GM21381 (cell line): ENCODE data around the gene FAM234B.
"Not testable (repeated sequence)": the region's sequence is repeated elsewhere in the genome, so short reads cannot be mapped to it uniquely, and the experiment has no call there.

Experiments used
- ATAC-seq: cut with Tn5 transposase; IDR thresholded peaks from one replicate; pipeline ENCODE4 v1.9.1; 2021; ENCODE audit warnings: mild to moderate bottlenecking, moderate library complexity; ENCODE audit not compliant: unreplicated experiment

Gene FAM234B

GRCh38 chr12:13053617-13054016, 9.4 kb downstream of the FAM234B start:
- ATAC-seq: not testable (repeated sequence)

- ATAC-seq: no peak
Measured at GRCh38 chr12:13060581-13060980, 16.4 kb downstream of the FAM234B start.

GRCh38 chr12:13061377-13061776, 17.2 kb downstream of the FAM234B start:
- no peak for ATAC-seq

- ATAC-seq: no peak
Measured at GRCh38 chr12:13062669-13063068, 18.5 kb downstream of the FAM234B start.

- ATAC-seq: no peak
Measured at GRCh38 chr12:13066014-13066413, 21.8 kb downstream of the FAM234B start.

- ATAC-seq: no peak
Measured at GRCh38 chr12:13066459-13066858, 22.3 kb downstream of the FAM234B start.

GRCh38 chr12:13067322-13067721, 23.1 kb downstream of the FAM234B start:
- no peak for ATAC-seq

- no peak for ATAC-seq
Measured at GRCh38 chr12:13069380-13069779, 25.2 kb downstream of the FAM234B start.

- no peak for ATAC-seq
Measured at GRCh38 chr12:13071305-13072280, 27.4 kb downstream of the FAM234B start.

- ATAC-seq: no peak
Measured at GRCh38 chr12:13073173-13073572, 29.0 kb downstream of the FAM234B start.

GRCh38 chr12:13074396-13075117, 30.4 kb downstream of the FAM234B start:
- ATAC-seq: no peak

- ATAC-seq: no peak
Measured at GRCh38 chr12:13075118-13075480, 30.9 kb downstream of the FAM234B start.

GRCh38 chr12:13075786-13076570, 31.8 kb downstream of the FAM234B start:
- ATAC-seq: no peak

GRCh38 chr12:13079440-13079906, 35.3 kb downstream of the FAM234B start:
- ATAC-seq: no peak

GRCh38 chr12:13080266-13080665, 36.1 kb downstream of the FAM234B start:
- no peak for ATAC-seq

- ATAC-seq: no peak
Measured at GRCh38 chr12:13082861-13083260, 38.7 kb downstream of the FAM234B start.

- not testable (repeated sequence) for ATAC-seq
Measured at GRCh38 chr12:13083638-13084037, 39.5 kb downstream of the FAM234B start.

- ATAC-seq: no peak
Measured at GRCh38 chr12:13084898-13085640, 40.9 kb downstream of the FAM234B start.

GRCh38 chr12:13085968-13086686, 41.9 kb downstream of the FAM234B start:
- no peak for ATAC-seq

- no peak for ATAC-seq
Measured at GRCh38 chr12:13087766-13088165, 43.6 kb downstream of the FAM234B start.
